Activated CD4-positive, alpha-beta memory T cell treated with anti-CD3 and anti-CD28 coated beads for 36 hours (primary cell): ENCODE data around the gene LIN37. TPM values are rescaled to one million over a fixed set of nuclear protein-coding genes. Genes with fewer than 3 reads are reported as not detected.
"Not testable (repeated sequence)": the region's sequence is repeated elsewhere in the genome, so short reads cannot be mapped to it uniquely, and the experiment has no call there.

Experiments used
- CTCF ChIA-PET: fragments of 350-600 bp; sonication (Branson Sonifier 250); formaldehyde crosslinking; loops from one replicate; lab custom pipeline; 2021; ENCODE audit warnings: antibody characterized with exemption, inconsistent platforms; lab: Charles Lee
- POLR2A ChIA-PET: fragments of 350-600 bp; sonication (Branson Sonifier 250); formaldehyde crosslinking; loops from one replicate; lab custom pipeline; 2021; ENCODE audit warnings: antibody characterized with exemption; lab: Charles Lee
- DNase-seq: peaks from one replicate; pipeline ENCODE4 v3.0.0-alpha.2; 2020
- H3K27ac Mint-ChIP-seq: one replicate; pipeline ENCODE4 v1.8.0; 2021; ENCODE audit warnings: mixed read lengths
- H3K27me3 Mint-ChIP-seq: one replicate; pipeline ENCODE4 v1.8.0; 2021; ENCODE audit warnings: mixed read lengths
- H3K36me3 Mint-ChIP-seq: one replicate; pipeline ENCODE4 v1.8.0; 2021; ENCODE audit warnings: mixed read lengths
- H3K4me1 Mint-ChIP-seq: one replicate; pipeline ENCODE4 v1.8.0; 2021; ENCODE audit warnings: low read depth, mixed read lengths
- H3K4me3 Mint-ChIP-seq: one replicate; pipeline ENCODE4 v1.8.0; 2021; ENCODE audit warnings: mild to moderate bottlenecking, mixed read lengths
- H3K9me3 Mint-ChIP-seq: one replicate; pipeline ENCODE4 v1.8.0; 2021; ENCODE audit warnings: mixed read lengths
- intact Hi-C: fragments of 100-400 bp; cut with micrococcal nuclease; formaldehyde crosslinking; loops from one replicate; pipeline ENCODE4 v1.15.1; 2023
- total RNA-seq, 2 experiments: library from RNA; stranded (reverse); gene quantifications; one replicate each; pipeline ENCODE4 v1.2.3, GENCODE V29; 2021

LIN37 gene
- total RNA-seq, 2 experiments from 2014 or later: 7.5 TPM

DNA sequence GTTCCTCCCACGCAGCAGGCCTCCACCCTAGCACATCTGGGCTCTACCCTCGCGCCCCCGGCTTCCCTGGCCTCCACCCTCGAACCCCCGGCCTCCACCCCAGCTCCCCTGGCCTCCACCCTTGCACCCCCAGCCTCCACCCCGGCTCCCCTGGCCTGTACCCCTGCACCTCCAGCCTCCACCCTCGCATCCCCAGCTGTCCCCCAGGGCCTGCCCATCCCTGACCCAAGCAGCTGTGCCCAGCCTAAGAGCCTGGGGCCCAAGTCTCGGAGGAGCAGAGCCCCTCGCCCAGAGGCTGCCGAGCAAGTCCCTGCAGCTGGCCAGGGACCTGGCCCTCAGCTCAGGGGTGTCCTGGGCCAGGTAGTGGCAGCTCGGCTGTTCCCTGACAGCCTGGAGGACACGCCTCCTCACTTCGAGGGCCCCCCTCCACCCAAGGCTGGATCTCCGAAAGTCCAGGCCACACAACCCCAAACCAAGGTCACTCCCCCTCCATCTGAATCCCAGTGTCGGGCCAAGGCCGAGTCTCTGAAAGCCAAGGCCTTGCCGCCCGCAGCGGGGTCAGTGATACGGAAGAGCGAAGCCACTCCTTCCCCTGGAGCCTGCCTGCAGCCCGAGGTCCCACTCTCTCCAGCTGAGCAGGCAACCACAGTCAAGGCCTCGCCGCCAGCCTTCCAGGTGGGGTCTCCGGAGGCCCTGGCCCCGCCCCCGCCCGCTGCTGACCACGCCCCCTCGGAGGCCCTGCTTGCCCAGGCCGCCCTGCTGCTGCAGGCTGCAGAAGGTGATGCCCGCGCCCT is 19.1 kb downstream of the LIN37 start:
- no peak overlapping the region for H3K27ac Mint-ChIP-seq

DNA sequence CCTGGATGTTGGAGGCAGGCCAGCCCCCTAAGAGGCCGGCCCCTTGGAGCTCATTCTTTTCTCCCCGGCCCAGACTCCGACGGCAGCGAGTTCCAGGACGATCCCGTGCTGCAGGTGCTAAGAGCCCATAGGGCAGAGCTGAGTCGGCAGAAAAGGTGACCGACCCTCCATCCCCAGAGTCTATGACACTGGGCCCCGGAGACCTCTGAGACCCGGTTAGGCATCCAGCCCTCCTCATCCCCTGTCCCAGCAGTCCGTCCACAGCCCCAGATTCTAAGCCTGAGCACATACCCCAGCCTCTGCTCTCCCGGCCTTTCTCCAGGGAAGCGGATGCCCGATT is 19.7 kb downstream of the LIN37 start:
- no peak overlapping the region for H3K27ac Mint-ChIP-seq
- POLR2A ChIA-PET: no interaction called here
- H3K36me3 Mint-ChIP-seq: peaks cover 11% of the 10 kb centered on the region
- no peaks in the 10 kb centered on the region for H3K4me1 Mint-ChIP-seq
- intact Hi-C loops: no loop called here
- H3K4me3 Mint-ChIP-seq: no peak overlapping the region
- H3K27me3 Mint-ChIP-seq: no peaks in the 10 kb centered on the region
- CTCF ChIA-PET: no interaction called here
- DNase-seq: no peak
- H3K9me3 Mint-ChIP-seq: no peaks in the 10 kb centered on the region

More for the DNA sequence above, 19.1 kb downstream of the LIN37 start:
- DNase-seq: no peak
- H3K36me3 Mint-ChIP-seq: peaks cover 11% of the 10 kb centered on the region
- H3K4me3 Mint-ChIP-seq: no peak overlapping the region
- H3K9me3 Mint-ChIP-seq: no peaks in the 10 kb centered on the region
- ChIA-PET CTCF (no interaction called here), POLR2A (no interaction called here)
- no peaks in the 10 kb centered on the region for H3K27me3 Mint-ChIP-seq
- H3K4me1 Mint-ChIP-seq: no peaks in the 10 kb centered on the region
- intact Hi-C loops: no loop called here

- H3K4me3 Mint-ChIP-seq, POLR2A ChIA-PET, H3K27ac Mint-ChIP-seq, H3K27me3 Mint-ChIP-seq, DNase-seq, CTCF ChIA-PET, H3K9me3 Mint-ChIP-seq, intact Hi-C loops: not testable (repeated sequence)
- peaks cover 15% of the 10 kb centered on the region for H3K4me1 Mint-ChIP-seq
- H3K36me3 Mint-ChIP-seq: peaks cover 11% of the 10 kb centered on the region
These were observed 24.0 kb downstream of the LIN37 start for GRCh38 chr19:35772362-35772761.

DNA sequence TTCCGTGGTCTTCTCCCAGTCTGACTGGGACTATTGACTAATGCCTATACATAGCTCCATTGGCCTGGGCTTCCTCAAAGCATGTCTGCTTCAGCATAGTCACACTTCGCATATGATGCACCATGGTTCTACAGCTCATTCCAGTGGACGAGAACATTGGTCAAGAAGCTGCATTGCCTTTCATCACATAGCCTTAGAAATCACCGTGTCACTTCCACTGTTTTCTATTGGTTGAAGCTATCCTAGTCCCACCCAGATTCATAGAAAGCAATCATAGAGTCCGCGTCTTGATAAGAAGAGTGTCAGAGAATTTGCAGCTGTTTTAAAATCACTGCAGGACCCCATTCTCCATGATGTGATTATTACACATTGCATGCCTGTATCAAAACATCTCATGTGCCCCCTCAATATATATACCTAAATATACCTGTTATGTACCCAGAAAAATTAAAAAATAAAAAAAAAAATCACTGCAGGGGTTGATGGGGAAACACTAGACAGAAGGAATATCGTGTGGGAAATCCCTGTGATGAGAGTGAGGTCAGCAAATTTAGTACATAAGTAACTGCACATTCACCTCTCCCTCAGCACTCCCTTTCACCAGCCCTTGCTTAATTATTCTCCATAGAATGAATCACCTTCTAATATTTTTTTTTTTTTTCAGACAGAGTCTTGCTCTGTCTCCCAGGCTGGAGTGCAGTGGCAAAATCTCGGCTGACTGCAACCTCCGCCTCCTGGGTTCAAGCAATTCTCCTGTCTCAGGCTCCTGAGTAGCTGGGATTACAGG is 24.8 kb downstream of the LIN37 start:
- ChIA-PET POLR2A (no interaction called here), CTCF (no interaction called here)
- Mint-ChIP-seq H3K27ac (no peak overlapping the region), H3K4me1 (peaks cover 15% of the 10 kb centered on the region), H3K9me3 (no peaks in the 10 kb centered on the region), H3K27me3 (no peaks in the 10 kb centered on the region), H3K36me3 (peaks cover 7% of the 10 kb centered on the region), H3K4me3 (no peak overlapping the region)
- intact Hi-C loops: no loop called here
- DNase-seq: no peak

DNA sequence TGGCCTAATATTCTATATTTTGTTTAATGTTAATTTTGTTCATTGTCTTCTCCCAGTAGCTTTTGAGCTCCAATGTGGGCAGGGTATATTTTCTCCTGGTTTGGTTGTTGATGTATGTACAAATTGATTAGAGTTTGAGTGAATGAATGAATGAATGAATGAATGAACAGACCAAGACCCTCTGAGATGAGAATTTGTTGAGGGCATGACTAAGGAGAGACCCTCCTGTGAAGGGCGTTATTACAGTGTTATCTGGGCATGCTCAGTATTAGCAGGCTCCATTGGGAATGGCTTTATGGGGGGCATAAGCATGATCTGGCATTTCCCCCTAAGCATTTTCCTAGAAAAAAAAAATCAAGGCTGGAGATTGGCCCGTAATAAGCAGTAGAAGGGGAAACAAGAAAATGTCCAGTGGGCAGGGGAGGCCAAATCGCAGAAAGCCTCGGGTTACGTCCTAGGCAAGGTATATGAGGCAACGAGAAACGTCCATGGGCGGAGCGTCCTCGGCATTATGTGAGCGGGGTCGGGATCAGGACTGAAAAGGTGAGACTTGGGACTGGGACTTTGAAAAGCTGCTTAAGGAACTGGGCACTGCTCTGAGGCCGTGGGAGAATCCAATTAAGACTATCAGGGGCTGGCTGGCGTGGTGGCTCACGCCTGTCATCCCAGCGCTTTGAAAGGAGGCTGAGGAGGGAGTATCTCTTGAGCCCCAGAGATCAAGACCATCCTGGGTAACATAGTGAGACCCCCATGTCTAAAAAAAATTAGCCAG is 26.1 kb downstream of the LIN37 start:
- no peaks in the 10 kb centered on the region for H3K27me3 Mint-ChIP-seq
- DNase-seq: no peak
- POLR2A ChIA-PET: interaction anchor here (0.8 kb wide), 1 partner anchor 131 kb away, joined by 3 read pairs; no protein-coding TSS in a partner anchor
- H3K9me3 Mint-ChIP-seq: no peaks in the 10 kb centered on the region
- intact Hi-C loops: loop anchor here (1.0 to 2.0 kb wide), 4 partner anchors 16 to 62 kb away; partner anchors contain the start of genes LIN37, PROSER3, PSENEN and U2AF1L4
- peak overlapping the region; percentile 71 for H3K4me3 Mint-ChIP-seq
- CTCF ChIA-PET: interaction anchor here (0.6 to 0.7 kb wide), 2 partner anchors 26 to 213 kb away, joined by 3 read pairs; partner anchors contain the start of gene LIN37
- peaks cover 15% of the 10 kb centered on the region for H3K4me1 Mint-ChIP-seq
- no peaks in the 10 kb centered on the region for H3K36me3 Mint-ChIP-seq
- no peak overlapping the region for H3K27ac Mint-ChIP-seq

DNA sequence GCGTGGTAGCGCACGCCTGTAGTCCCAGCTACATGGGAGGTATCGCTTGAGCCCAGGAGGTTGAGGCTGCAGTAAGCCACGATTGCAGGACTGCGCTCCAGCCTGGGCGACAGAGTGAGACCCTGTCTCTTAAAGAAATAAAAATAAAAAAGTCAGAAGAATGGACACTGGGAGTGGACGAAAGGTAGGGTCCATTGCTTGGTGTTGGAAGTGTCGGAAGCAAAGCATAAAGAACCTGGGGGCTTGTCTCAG is 26.6 kb downstream of the LIN37 start:
- ChIA-PET CTCF (interaction anchor here (0.7 kb wide), 1 partner anchor 27 kb away, joined by 3 read pairs; the partner anchor contains the start of gene LIN37), POLR2A (interaction anchor here (0.8 kb wide), 1 partner anchor 131 kb away, joined by 3 read pairs; no protein-coding TSS in a partner anchor)
- no peak for DNase-seq
- Mint-ChIP-seq H3K4me1 (peaks cover 15% of the 10 kb centered on the region), H3K9me3 (no peaks in the 10 kb centered on the region), H3K36me3 (no peaks in the 10 kb centered on the region), H3K4me3 (peak overlapping the region; percentile 71), H3K27me3 (no peaks in the 10 kb centered on the region), H3K27ac (no peak overlapping the region)
- intact Hi-C loops: loop anchor here (1.0 to 2.0 kb wide), 4 partner anchors 17 to 62 kb away; partner anchors contain the start of genes LIN37, PROSER3, PSENEN and U2AF1L4

GRCh38 chr19:35775298-35776101 is 27.1 kb downstream of the LIN37 start, which contains the start of gene ARHGAP33:
Gene ARHGAP33 (plus strand): TSS chr19:35775564. CDS start chr19:35775659, 95 bp downstream.
- no peaks in the 10 kb centered on the region for H3K36me3 Mint-ChIP-seq
- H3K27me3 Mint-ChIP-seq: no peaks in the 10 kb centered on the region
- peaks cover 15% of the 10 kb centered on the region for H3K4me1 Mint-ChIP-seq
- peak within 1 kb of the TSS; percentile 15 for H3K27ac Mint-ChIP-seq
- peak within 1 kb of the TSS; percentile 71 for H3K4me3 Mint-ChIP-seq
- DNase-seq: peak; percentile 100
- CTCF ChIA-PET: interaction anchor here (0.7 kb wide), 1 partner anchor 27 kb away, joined by 3 read pairs; the partner anchor contains the start of gene LIN37
- intact Hi-C loops: loop anchor here (1.0 to 2.0 kb wide), 4 partner anchors 17 to 63 kb away; partner anchors contain the start of genes LIN37, PROSER3, PSENEN and U2AF1L4
- POLR2A ChIA-PET: interaction anchor here (0.8 to 1.5 kb wide), 2 partner anchors 80 to 132 kb away, joined by 3 to 4 read pairs; no protein-coding TSS in a partner anchor
- no peaks in the 10 kb centered on the region for H3K9me3 Mint-ChIP-seq

GRCh38 chr19:35776102-35776788 is 27.9 kb downstream of the LIN37 start:
- Mint-ChIP-seq H3K4me3 (peak overlapping the region; percentile 71), H3K9me3 (no peaks in the 10 kb centered on the region), H3K27me3 (no peaks in the 10 kb centered on the region), H3K4me1 (peaks cover 15% of the 10 kb centered on the region), H3K36me3 (no peaks in the 10 kb centered on the region), H3K27ac (peak overlapping the region; percentile 15)
- DNase-seq: no peak
- intact Hi-C loops: no loop called here
- CTCF ChIA-PET: no interaction called here
- POLR2A ChIA-PET: interaction anchor here (1.5 kb wide), 1 partner anchor 81 kb away, joined by 4 read pairs; no protein-coding TSS in a partner anchor

GRCh38 chr19:35777086-35777841 is 28.9 kb downstream of the LIN37 start:
- Mint-ChIP-seq H3K27ac (no peak overlapping the region), H3K27me3 (no peaks in the 10 kb centered on the region), H3K36me3 (peaks cover 1% of the 10 kb centered on the region), H3K4me1 (peaks cover 15% of the 10 kb centered on the region), H3K9me3 (no peaks in the 10 kb centered on the region), H3K4me3 (peak overlapping the region; percentile 71)
- ChIA-PET CTCF (interaction anchor here (0.6 kb wide), 1 partner anchor 126 kb away, joined by 3 read pairs; no protein-coding TSS in a partner anchor), POLR2A (interaction anchor here (1.5 kb wide), 1 partner anchor 82 kb away, joined by 4 read pairs; no protein-coding TSS in a partner anchor)
- intact Hi-C loops: no loop called here
- DNase-seq: no peak

- H3K4me3 Mint-ChIP-seq: peak overlapping the region; percentile 23
- peaks cover 15% of the 10 kb centered on the region for H3K4me1 Mint-ChIP-seq
- peaks cover 3% of the 10 kb centered on the region for H3K36me3 Mint-ChIP-seq
- intact Hi-C loops: no loop called here
- H3K27me3 Mint-ChIP-seq: no peaks in the 10 kb centered on the region
- H3K9me3 Mint-ChIP-seq: no peaks in the 10 kb centered on the region
- no peak for DNase-seq
- H3K27ac Mint-ChIP-seq: no peak overlapping the region
- POLR2A ChIA-PET: no interaction called here
- CTCF ChIA-PET: no interaction called here
These were observed 29.6 kb downstream of the LIN37 start for GRCh38 chr19:35777961-35778360.
